Esophagus squamous epithelium (tissue), 4 donors: ENCODE measurements around the gene FRYL.
"Not testable (repeated sequence)": the region's sequence is repeated elsewhere in the genome, so short reads cannot be mapped to it uniquely, and the experiment has no call there.

Source experiments
- CTCF ChIP-seq, 6 experiments: fragments of 450-650 bp in 4 of 6; fragments of 200-600 bp in 2 of 6; sonication (generic) in 2 of 6; IDR thresholded peaks; one replicate each; pipeline ENCODE4 v1.5.1; 2016 to 2019; ENCODE audit warnings: antibody characterized with exemption in 6 of 6, mild to moderate bottlenecking in 4 of 6, moderate library complexity in 4 of 6
- POLR2A ChIP-seq, 4 donors: fragments of 450-650 bp; IDR thresholded peaks; one replicate each; pipeline ENCODE4 v1.6.1; 2017; ENCODE audit warnings: antibody characterized with exemption in 4 of 4, mild to moderate bottlenecking in 4 of 4, moderate library complexity in 3 of 4

- not testable (repeated sequence) for TF ChIP-seq POLR2A, CTCF (IDR thresholded peaks at IDR 0.05)
Observed at GRCh38 chr4:48745223-48745622, 34.9 kb downstream of the FRYL start.
